Measurements from ENCODE around the gene TLE3. TPM values are rescaled to one million over a fixed set of nuclear protein-coding genes. Genes with fewer than 3 reads are reported as not detected.

Gene TLE3
- total and polyA plus RNA-seq, 7 donors = 16.8 to 82.0 (median 49.5) TPM

GRCh38 chr15:70054884-70055387 lies 42.8 kb downstream of the TLE3 start:
- peak; percentile 56 for DNase-seq
- no peak for TF ChIP-seq POLR2A (IDR thresholded peaks at IDR 0.05)
- no peak for TF ChIP-seq EP300 (IDR thresholded peaks at IDR 0.05)
- TF ChIP-seq POLR2AphosphoS5 (IDR thresholded peaks at IDR 0.05) = no peak
- TF ChIP-seq CTCF (IDR thresholded peaks at IDR 0.05) = no peak
- 71 to 88% methylated on average over 18 of the region's 18 CpGs for WGBS, 2 donors
- Histone ChIP-seq H3K4me3 (no peak overlapping the region), H3K27me3 (no peaks in the 10 kb centered on the region), H3K36me3 (peaks cover 98 to 100% (median 99%) of the 10 kb centered on the region in 4 donors), H3K4me1 (peaks cover 0 to 7% (median under 1%) of the 10 kb centered on the region in 4 donors), H3K27ac (no peak overlapping the region), H3K9me3 (no peaks in the 10 kb centered on the region)
- intact Hi-C loops (cut with DNase I) = no loop called here

GRCh38 chr15:70054366-70054765 lies 43.4 kb downstream of the TLE3 start:
- H3K4me1 ChIP-seq = peaks cover 0 to 13% (median 4%) of the 10 kb centered on the region in 4 donors
- 89 to 95% methylated on average over 19 of the region's 19 CpGs for WGBS, 2 donors
- no peaks in the 10 kb centered on the region for H3K9me3 ChIP-seq
- no peak overlapping the region for H3K27ac ChIP-seq
- TF ChIP-seq CTCF (IDR thresholded peaks at IDR 0.05) = no peak
- TF ChIP-seq EP300 (IDR thresholded peaks at IDR 0.05) = no peak
- TF ChIP-seq POLR2AphosphoS5 (IDR thresholded peaks at IDR 0.05) = no peak
- TF ChIP-seq POLR2A (IDR thresholded peaks at IDR 0.05) = no peak
- H3K27me3 ChIP-seq = no peaks in the 10 kb centered on the region
- H3K4me3 ChIP-seq = no peak overlapping the region
- DNase-seq = peak; percentile 48
- peaks cover 92 to 100% (median 96%) of the 10 kb centered on the region in 4 donors for H3K36me3 ChIP-seq
- intact Hi-C loops (cut with DNase I) = no loop called here

GRCh38 chr15:70053716-70054229 lies 43.9 kb downstream of the TLE3 start:
- H3K36me3 ChIP-seq = peaks cover 87 to 94% (median 90%) of the 10 kb centered on the region in 4 donors
- H3K4me3 ChIP-seq = no peak overlapping the region
- H3K27me3 ChIP-seq = no peaks in the 10 kb centered on the region
- intact Hi-C loops (cut with DNase I) = no loop called here
- H3K9me3 ChIP-seq = no peaks in the 10 kb centered on the region
- TF ChIP-seq EP300 (IDR thresholded peaks at IDR 0.05) = no peak
- peaks cover 0 to 19% (median 9%) of the 10 kb centered on the region in 4 donors for H3K4me1 ChIP-seq
- WGBS, 2 donors = 84 to 88% methylated on average over 11 of the region's 11 CpGs
- DNase-seq = peak; percentile 34
- no peak overlapping the region for H3K27ac ChIP-seq

- intact Hi-C loops (cut with DNase I) = no loop called here
- H3K36me3 ChIP-seq = peaks cover 80 to 91% (median 84%) of the 10 kb centered on the region in 4 donors
- WGBS, 2 donors = 85 to 89% methylated on average over 15 of the region's 15 CpGs
Measured at GRCh38 chr15:70053001-70053715, 44.6 kb downstream of the TLE3 start.

More at GRCh38 chr15:70053001-70053715, 44.6 kb downstream of the TLE3 start:
- H3K4me1 ChIP-seq = peaks cover 0 to 25% (median 15%) of the 10 kb centered on the region in 4 donors
- TF ChIP-seq POLR2A (IDR thresholded peaks at IDR 0.05) (no peak), POLR2AphosphoS5 (IDR thresholded peaks at IDR 0.05) (no peak), CTCF (IDR thresholded peaks at IDR 0.05) (no peak), EP300 (IDR thresholded peaks at IDR 0.05) (no peak)
- no peaks in the 10 kb centered on the region for H3K27me3 ChIP-seq
- no peak overlapping the region for H3K4me3 ChIP-seq
- H3K27ac ChIP-seq = no peak overlapping the region
- peak; percentile 61 for DNase-seq
- H3K9me3 ChIP-seq = no peaks in the 10 kb centered on the region
